PC-3 (cell line): ENCODE results near the gene DNM2. TPM values are rescaled to one million over a fixed set of nuclear protein-coding genes. Genes with fewer than 3 reads are reported as not detected.

Experiments used
- ATAC-seq: fragments of 200-7000 bp; cut with Tn5 transposase; 2 replicates; pipeline ENCODE4 v1.9.1; 2020; ENCODE audit warnings: mild to moderate bottlenecking, moderate library complexity
- BruUV-seq: library from RNA; stranded (reverse); fragments of 400-500 nt; replicated peaks from 2 replicates; lab custom pipeline; 2021; lab: Mats Ljungman, UMichigan
- CTCF ChIA-PET: fragments of 300-600 bp; sonication (Branson Sonifier 250); formaldehyde crosslinking; loops from one replicate; lab custom pipeline; 2022; ENCODE audit warnings: antibody characterized with exemption; lab: Charles Lee
- POLR2A ChIA-PET: fragments of 300-600 bp; sonication (Branson Sonifier 250); formaldehyde crosslinking; loops from one replicate; lab custom pipeline; 2022; ENCODE audit warnings: antibody characterized with exemption; ENCODE audit not compliant: unreplicated experiment; lab: Charles Lee
- DNase-seq: peaks from one replicate; pipeline ENCODE4 v3.0.0-alpha.2; 2015
- H2AFZ ChIP-seq: fragments of 300-600 bp; sonication (generic); 2 replicates; pipeline ENCODE4 v1.6.0; 2016; ENCODE audit warnings: antibody characterized with exemption, low read length
- H3F3A ChIP-seq: fragments of 300-600 bp; sonication (generic); one replicate; pipeline ENCODE4 v1.6.0; 2017; ENCODE audit warnings: antibody characterized with exemption, low read length, control low read depth, mild to moderate bottlenecking; ENCODE audit not compliant: unreplicated experiment
- H3K27ac ChIP-seq: fragments of 300-600 bp; sonication (generic); 2 replicates; pipeline ENCODE4 v1.5.1; 2016; ENCODE audit warnings: mild to moderate bottlenecking, low read length
- H3K27me3 ChIP-seq: fragments of 300-600 bp; sonication (generic); 2 replicates; pipeline ENCODE4 v1.6.1; 2016; ENCODE audit warnings: low read length, mixed read lengths
- H3K36me3 ChIP-seq: fragments of 300-600 bp; sonication (generic); 2 replicates; pipeline ENCODE4 v1.6.1; 2016; ENCODE audit warnings: low read depth, mixed run types, low read length, mixed read lengths
- H3K4me1 ChIP-seq: fragments of 300-600 bp; sonication (generic); 2 replicates; pipeline ENCODE4 v1.5.1; 2016; ENCODE audit warnings: low read length; ENCODE audit not compliant: insufficient read depth
- H3K4me2 ChIP-seq: fragments of 300-600 bp; sonication (generic); 2 replicates; pipeline ENCODE4 v1.6.0; 2016; ENCODE audit warnings: low read length
- H3K4me3 ChIP-seq: fragments of 300-600 bp; sonication (generic); 2 replicates; pipeline ENCODE4 v1.5.1; 2016; ENCODE audit warnings: mild to moderate bottlenecking, low read length, mixed read lengths
- H3K79me2 ChIP-seq: fragments of 300-600 bp; sonication (generic); 2 replicates; pipeline ENCODE4 v1.6.1; 2017; ENCODE audit warnings: low read length, mixed read lengths
- H3K9ac ChIP-seq: fragments of 300-600 bp; sonication (generic); 2 replicates; pipeline ENCODE4 v1.6.0; 2016; ENCODE audit warnings: mild to moderate bottlenecking, low read length
- H3K9me2 ChIP-seq: fragments of 300-600 bp; sonication (generic); replicated peaks from 2 replicates; pipeline ENCODE4 v1.6.1; 2016; ENCODE audit warnings: mixed run types, low read length, mixed read lengths
- H3K9me3 ChIP-seq: fragments of 300-600 bp; sonication (generic); 2 replicates; pipeline ENCODE4 v1.6.1; 2016; ENCODE audit warnings: low read length, mixed read lengths
- H4K20me1 ChIP-seq: fragments of 300-600 bp; sonication (generic); 2 replicates; pipeline ENCODE4 v1.6.1; 2016; ENCODE audit warnings: low read length, mixed read lengths
- EZH2 ChIP-seq: fragments of 300-600 bp; sonication (generic); IDR thresholded peaks from one replicate; pipeline ENCODE4 v1.6.1; 2017; ENCODE audit warnings: antibody characterized with exemption, mild to moderate bottlenecking, low read length; ENCODE audit not compliant: unreplicated experiment
- EZH2phosphoT487 ChIP-seq: fragments of 300-600 bp; sonication (generic); IDR thresholded peaks from 2 replicates; pipeline ENCODE4 v1.6.1; 2018; ENCODE audit warnings: mild to moderate bottlenecking, antibody characterized with exemption, low read length, borderline replicate concordance
- intact Hi-C: fragments of 100-400 bp; cut with micrococcal nuclease; formaldehyde crosslinking; loops from 2 replicates; pipeline ENCODE4 v1.9.0; 2023
- total RNA-seq: library from RNA; depleted of rRNA; stranded (reverse); fragments of >200 nt; gene quantifications from 2 replicates; pipeline ENCODE4 v1.2.3, GENCODE V29; 2014
- TF ChIP-seq, protein P1 (sequence below): fragments of 300-600 bp; sonication (generic); conservative IDR thresholded peaks from 2 replicates; pipeline ENCODE4 v1.5.1; 2017; ENCODE audit warnings: antibody characterized with exemption, low read depth, mild to moderate bottlenecking, low read length

DNM2 gene
- total RNA-seq, 1 experiment from 2014 or later = 150 TPM

- DNase-seq = peak; percentile 74
- no TSS peak for BruUV-seq
- no peak for TF ChIP-seq EZH2phosphoT487
- TF ChIP-seq, protein P1, sequence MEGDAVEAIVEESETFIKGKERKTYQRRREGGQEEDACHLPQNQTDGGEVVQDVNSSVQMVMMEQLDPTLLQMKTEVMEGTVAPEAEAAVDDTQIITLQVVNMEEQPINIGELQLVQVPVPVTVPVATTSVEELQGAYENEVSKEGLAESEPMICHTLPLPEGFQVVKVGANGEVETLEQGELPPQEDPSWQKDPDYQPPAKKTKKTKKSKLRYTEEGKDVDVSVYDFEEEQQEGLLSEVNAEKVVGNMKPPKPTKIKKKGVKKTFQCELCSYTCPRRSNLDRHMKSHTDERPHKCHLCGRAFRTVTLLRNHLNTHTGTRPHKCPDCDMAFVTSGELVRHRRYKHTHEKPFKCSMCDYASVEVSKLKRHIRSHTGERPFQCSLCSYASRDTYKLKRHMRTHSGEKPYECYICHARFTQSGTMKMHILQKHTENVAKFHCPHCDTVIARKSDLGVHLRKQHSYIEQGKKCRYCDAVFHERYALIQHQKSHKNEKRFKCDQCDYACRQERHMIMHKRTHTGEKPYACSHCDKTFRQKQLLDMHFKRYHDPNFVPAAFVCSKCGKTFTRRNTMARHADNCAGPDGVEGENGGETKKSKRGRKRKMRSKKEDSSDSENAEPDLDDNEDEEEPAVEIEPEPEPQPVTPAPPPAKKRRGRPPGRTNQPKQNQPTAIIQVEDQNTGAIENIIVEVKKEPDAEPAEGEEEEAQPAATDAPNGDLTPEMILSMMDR = no peak
- TF ChIP-seq EZH2 = no peak
These were observed 134.4 kb downstream of the DNM2 start for GRCh38 chr19:10852098-10852800.

GRCh38 chr19:10852941-10853340, 135.1 kb downstream of the DNM2 start:
- no peaks in the 10 kb centered on the region for H3K9me2 ChIP-seq

More at GRCh38 chr19:10852098-10852800, 134.4 kb downstream of the DNM2 start:
- H3K27me3 ChIP-seq = no peaks in the 10 kb centered on the region
- H3K9me3 ChIP-seq = no peaks in the 10 kb centered on the region
- CTCF ChIA-PET = interaction anchor here (0.6 kb wide), 1 partner anchor 351 kb away, joined by 8 read pairs; no protein-coding TSS in a partner anchor
- H3K79me2 ChIP-seq = no peaks in the 10 kb centered on the region
- H3K9me2 ChIP-seq = no peaks in the 10 kb centered on the region
- H4K20me1 ChIP-seq = no peaks in the 10 kb centered on the region
- no peaks in the 10 kb centered on the region for H3K4me1 ChIP-seq
- H3K27ac ChIP-seq = no peak overlapping the region
- no peak overlapping the region for H2AFZ ChIP-seq
- intact Hi-C loops = no loop called here
- no peak overlapping the region for H3K4me3 ChIP-seq
- no peaks in the 10 kb centered on the region for H3K36me3 ChIP-seq
- POLR2A ChIA-PET = no interaction called here
- no peak overlapping the region for H3K4me2 ChIP-seq
- no peaks in the 10 kb centered on the region for H3F3A ChIP-seq
- H3K9ac ChIP-seq = no peak overlapping the region
- peak; percentile 55; the same call in 1 of the 2 replicates for ATAC-seq

More at GRCh38 chr19:10852941-10853340, 135.1 kb downstream of the DNM2 start:
- no peak overlapping the region for H3K4me2 ChIP-seq
- intact Hi-C loops = no loop called here
- H3K9ac ChIP-seq = no peak overlapping the region
- no peaks in the 10 kb centered on the region for H3K36me3 ChIP-seq
- ChIA-PET CTCF (no interaction called here), POLR2A (no interaction called here)
- H3K9me3 ChIP-seq = no peaks in the 10 kb centered on the region
- H3K4me3 ChIP-seq = no peak overlapping the region
- ATAC-seq (no peak), DNase-seq (no peak)
- H3K27ac ChIP-seq = no peak overlapping the region
- H3K4me1 ChIP-seq = no peaks in the 10 kb centered on the region
- H3K79me2 ChIP-seq = no peaks in the 10 kb centered on the region
- no peaks in the 10 kb centered on the region for H4K20me1 ChIP-seq
- no TSS peak for BruUV-seq
- H3F3A ChIP-seq = no peaks in the 10 kb centered on the region
- TF ChIP-seq, protein P1 = no peak
- TF ChIP-seq EZH2phosphoT487 = no peak
- H2AFZ ChIP-seq = no peak overlapping the region
- H3K27me3 ChIP-seq = no peaks in the 10 kb centered on the region
